NT2/D1 (cell line): ENCODE data around the gene EHBP1L1.

ENCODE experiments used
- SUZ12 ChIP-seq: IDR thresholded peaks from 2 replicates; pipeline ENCODE4 v1.6.1; 2011; ENCODE audit not compliant: insufficient read length, insufficient read depth; ENCODE audit errors: extremely low read depth
- YY1 ChIP-seq: IDR thresholded peaks from 2 replicates; pipeline ENCODE4 v1.6.1; 2011; ENCODE audit not compliant: insufficient read length, insufficient read depth

- TF ChIP-seq YY1, result no peak
- no peak for TF ChIP-seq SUZ12
Measured at GRCh38 chr11:65542738-65543390, 33.0 kb upstream of the EHBP1L1 start.
